ENCODE results near the gene SNRPE.

Gene SNRPE

DNA sequence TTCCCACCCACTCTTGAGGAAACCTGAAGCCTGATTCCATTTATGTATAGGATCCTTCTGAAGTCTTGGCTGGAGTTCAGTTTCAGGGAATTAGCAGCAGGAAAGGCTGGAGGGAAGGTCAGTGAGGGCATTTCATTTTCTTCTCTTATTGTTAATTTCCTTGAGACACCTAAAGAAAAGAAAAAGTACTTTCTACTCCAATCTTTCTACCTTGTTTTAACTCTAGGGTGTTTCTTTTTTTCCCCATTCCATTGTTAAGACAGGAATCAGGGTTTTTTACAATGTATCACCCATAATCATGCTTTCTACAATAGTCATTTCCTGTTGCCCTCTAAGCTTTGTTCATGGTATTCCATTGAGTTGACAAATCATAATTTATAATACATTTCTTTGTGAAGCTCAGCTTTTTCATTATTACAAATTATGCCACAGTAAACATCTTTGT lies 27.4 kb downstream of the SNRPE start:
- DNase-seq = no peak

DNA sequence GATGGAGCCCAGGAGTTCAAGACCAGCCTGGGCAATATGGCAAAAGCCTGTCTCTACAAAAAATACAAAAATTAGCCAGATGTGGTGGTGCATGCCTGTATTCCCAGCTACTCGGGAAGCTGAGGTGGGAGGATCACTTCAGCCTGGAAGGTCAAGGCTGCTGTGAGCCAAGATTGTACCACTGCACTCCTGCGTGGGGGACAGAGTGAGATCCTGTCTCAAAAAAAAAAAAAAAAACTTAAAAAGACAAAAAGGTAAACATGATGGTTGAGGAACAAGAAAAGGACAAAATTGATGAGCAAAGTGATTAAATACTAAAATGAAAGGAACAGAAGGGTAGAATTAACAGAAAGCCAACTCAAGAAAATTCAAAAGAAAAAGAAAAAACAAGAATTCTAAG lies 30.6 kb downstream of the SNRPE start:
- no peak for DNase-seq

DNA sequence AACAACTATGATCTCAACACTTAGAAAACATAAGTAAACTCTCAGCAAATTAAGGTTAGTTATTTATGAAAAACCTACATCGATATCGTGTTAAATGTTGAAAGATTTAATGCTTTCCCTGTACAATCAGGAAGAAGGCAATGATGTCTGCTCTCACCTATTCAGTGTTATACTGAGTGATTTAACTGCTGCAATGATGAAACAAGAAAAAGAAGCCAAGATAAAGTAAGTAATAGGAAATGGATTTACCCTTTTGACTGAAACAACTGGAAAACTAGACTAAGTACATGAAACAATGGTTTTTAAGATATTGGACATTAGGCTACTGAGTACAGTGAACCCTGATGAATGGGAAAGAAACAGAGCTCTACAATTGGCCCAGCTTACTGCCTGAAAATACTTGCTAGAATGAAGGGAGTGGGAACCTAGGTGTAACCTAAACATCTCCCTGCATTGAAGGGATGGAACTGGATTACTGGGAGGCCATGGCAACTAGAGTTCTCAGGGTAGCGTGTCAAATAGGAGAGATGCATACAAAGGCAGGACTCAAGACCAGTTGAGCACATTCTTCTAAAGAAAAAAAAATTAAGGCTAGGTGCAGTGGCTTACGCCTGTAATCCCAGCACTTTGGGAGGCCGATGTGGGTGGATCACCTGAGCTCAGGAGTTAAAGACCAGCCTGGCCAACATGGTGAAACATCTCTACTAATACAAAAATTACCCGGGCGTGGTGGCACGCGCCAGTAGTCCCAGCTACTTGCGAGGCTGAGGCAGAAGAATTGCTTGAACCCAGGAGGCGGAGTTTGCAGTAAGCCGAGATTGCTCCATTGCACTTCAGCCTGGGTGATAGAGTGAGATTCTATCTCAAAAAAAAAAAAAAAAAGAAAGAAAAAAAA lies 37.3 kb downstream of the SNRPE start:
- no peak for DNase-seq

DNA sequence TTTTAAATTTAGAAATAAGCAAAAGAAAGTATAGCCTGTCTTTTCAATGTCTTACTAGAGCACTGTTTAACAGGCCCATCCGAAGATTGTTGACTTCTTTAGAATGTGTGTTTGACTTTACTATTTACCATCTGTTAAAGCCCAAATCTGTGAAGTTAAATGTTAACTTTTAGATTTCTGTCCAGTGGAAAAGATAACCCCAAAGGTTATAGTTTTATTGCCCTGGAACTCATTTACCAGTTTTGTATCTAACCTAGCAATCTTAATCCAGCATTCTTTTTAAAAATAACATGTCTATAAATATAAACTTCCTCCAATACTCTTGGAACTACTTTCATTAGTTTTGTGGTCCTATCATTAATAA lies 37.9 kb downstream of the SNRPE start:
- no peak for DNase-seq

DNA sequence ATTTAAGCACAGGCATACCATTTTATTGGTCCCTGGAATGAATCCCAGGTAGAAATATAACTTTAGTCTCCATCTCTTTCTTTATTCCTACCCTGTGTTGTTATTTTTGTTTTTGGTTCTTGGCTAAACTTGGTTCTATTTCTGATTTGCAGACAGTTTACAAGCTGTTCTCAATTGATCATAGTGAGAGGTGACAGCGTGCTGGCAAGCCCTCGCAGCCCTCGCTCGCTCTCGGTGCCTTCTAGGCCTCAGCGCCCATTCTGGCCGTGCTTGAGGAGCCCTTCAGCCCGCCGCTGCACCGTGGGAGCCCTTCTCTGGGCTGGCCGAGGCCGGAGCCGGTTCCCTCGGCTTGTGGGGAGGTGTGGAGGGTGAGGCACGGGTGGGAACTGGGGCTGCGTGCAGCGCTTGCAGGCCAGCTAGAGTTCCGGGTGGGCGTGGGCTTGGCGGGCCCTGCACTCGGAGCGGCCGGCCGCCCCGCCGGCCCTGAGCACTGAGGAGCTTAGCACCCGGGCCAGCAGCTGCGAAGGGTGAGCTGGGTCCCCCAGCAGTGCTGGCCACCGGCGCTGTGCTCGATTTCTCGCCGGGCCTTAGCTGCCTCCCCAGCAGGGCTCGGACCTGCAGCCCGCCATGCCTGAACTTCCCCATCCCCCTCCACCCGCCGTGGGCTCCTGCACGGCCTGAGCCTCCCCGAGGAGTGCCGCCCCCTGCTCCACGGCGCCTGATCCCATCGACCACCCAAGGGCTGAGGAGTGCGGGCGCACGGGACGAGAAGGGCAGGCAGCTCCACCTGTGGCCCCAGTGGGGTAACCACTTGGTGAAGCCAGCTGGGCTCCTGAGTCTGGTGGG lies 38.7 kb downstream of the SNRPE start:
- no peak for DNase-seq

DNA sequence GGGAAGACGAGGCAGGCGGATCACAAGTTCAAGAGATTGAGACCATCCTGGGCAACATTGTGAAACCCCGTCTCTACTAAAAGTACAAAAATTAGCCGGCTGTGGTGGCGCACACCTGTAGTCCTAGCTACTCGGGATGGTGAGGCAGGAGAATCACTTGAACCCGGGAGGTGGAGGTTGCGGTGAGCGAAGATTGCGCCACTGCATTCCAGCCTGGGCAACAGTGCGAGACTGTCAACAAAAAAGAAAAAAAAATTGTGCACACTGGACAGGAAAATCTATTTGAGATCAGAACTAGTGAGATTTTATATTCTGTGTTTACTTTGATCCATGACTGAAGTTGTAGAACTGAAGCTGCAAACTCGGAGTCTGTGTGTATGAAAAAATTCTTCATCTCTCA lies 40.2 kb downstream of the SNRPE start:
- no peak for DNase-seq

DNA sequence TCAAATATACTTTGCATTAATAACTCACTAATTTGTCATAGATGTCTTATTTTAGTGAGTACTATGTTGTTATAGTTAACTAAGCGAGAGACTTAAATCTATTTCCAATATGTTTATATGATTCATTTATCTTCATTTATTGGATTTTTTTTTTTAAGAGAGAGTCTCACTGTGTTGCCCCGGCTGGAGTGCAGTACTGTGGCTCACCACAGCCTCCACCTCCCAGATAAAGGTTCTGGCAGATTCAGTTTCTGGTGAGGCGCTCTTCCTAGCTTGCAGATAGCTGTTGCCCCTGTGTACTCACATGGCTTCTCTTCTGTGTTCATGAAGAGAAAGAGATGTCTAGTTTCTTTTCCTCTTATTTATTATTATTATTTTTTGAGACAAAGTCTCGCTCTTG lies 43.9 kb downstream of the SNRPE start:
- DNase-seq = no peak

DNA sequence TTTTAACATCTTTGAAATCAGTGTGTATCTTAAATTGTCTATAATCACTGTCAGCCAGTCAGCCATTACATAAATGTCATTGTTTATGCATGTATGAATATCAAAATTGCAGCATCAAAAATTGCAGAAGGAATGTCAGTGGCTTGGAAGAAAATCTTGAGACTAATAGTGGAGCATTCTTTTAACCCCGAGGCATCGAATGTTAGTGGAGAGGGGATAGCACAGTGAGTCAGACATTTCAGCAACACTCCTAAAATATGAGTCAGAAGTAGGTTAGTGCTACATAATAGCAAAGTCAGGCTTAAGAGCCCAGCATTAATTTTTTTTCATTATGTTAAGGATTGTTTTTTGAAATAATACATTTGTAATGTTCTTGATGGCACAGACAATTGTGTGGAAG lies 45.5 kb downstream of the SNRPE start:
- DNase-seq = no peak

DNA sequence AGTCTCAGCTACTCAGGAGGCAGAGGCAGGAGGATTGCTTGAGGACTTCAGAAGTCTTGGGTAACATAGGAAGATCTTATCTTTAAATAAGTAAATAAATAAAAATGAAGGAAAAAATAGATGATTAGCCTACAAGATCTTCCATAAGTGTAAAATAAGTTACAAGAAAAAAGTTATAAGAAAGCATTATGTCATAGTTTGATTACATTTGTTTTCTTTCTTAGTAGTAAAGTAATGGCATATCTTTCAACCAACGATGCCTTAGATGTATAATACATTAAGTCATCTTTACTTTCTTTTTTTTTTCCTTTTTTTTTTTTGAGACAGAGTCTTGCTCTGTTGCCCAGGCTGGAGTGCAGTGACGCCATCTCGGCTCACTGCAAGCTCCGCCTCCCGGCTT lies 46.5 kb downstream of the SNRPE start:
- DNase-seq = no peak

DNA sequence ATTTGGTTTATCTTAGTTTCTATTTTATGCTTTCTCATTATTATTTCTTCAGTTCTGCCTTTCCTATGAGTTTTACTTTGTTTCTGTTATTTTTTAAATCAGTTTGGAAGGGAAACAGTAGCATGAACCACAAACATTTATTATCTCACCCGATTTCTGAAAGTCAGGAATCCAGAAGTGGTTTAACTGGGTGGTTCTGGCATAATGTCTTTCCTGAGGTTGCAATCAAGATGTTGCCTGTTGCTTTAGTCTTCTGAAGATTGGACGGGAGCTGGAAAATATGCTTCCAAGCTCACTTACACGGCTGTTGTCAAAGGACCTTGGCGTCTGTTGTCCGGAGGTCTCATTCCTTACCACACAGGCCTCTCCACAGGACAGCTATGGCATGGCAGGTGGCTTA lies 50.4 kb downstream of the SNRPE start:
- DNase-seq = no peak

DNA sequence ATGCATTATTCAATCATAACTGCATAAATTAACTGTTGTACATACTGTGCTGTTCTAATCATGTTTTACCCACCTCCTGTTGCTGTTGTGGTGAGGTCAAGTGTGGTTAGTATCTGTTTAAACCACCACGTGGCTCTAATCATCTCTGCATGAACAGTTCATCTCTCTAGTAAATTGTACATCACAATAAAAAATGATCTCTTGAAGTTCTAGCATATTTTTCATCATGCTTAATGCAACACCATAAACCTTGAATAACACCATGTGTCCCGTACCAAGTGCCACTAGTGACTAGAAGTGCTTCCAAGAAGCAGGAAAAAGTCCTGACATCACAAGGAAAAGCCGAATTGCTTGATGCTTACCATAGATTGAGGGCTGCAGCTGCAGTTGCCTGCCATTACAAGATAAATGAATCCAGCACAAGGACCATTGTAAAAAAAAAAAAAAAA lies 51.7 kb downstream of the SNRPE start:
- no peak for DNase-seq

DNA sequence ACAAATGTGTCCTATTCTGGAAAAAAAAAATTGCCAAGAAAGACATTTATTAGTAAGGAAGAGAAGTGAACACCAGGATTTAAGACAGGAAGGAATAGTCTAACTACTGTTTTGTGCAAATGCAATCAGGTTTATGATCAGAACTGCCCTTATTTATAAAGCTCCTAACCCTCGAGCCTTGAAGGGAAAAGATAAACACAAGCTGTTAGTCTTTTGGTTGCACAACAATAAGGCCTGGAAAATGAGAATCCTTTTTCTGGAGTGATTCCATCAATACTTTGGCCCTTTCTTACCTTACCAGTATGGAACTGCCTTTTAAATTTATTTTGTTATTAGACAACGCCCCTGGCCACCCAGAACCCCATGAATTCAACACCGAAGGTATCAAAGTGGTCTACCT lies 52.9 kb downstream of the SNRPE start:
- no peak for DNase-seq

DNA sequence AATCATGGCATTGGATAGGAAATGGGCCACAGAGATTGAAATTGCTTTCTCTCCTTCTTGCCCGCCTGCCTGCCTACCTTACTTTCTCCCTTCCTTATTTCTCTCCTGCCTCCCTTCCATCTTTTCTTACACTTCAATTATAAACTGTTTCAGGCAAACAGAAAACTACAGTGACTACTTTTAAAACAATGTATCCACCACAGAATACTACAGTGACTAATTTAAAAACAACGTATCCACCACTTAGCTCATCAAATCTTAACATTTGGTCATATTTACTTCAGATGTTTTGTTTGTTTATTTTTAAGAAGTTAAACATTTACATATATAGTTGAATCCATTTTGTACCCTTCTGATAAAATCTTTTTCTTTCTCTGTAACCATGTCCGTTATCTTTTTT lies 54.4 kb downstream of the SNRPE start:
- DNase-seq = no peak

DNA sequence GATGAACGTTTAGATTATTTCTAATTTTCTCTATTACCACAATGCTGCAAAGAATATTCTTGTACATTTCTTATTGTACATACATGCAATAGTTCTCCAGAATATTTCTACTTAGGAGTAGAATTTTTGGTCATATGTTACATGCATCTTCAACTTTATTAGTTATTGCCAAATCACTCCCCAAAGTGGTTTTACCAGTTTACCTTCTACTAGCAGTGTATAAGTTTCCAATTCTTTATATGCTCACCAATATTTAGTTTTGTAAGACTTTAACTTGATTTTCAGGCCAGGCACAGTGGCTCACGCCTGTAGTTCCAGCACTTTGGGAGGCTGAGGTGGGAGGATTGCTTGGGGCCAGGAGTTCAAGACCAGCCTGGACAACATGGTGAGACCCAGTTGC lies 55.4 kb downstream of the SNRPE start:
- no peak for DNase-seq
